SKM-1 (cell line): Measurements from ENCODE around the gene SAMD4A.

ENCODE experiments used
- DNase-seq: peaks from one replicate; lab custom pipeline; 2025; ENCODE audit not compliant: unreplicated experiment; lab: John Stamatoyannopoulos, UW

Gene SAMD4A

DNA sequence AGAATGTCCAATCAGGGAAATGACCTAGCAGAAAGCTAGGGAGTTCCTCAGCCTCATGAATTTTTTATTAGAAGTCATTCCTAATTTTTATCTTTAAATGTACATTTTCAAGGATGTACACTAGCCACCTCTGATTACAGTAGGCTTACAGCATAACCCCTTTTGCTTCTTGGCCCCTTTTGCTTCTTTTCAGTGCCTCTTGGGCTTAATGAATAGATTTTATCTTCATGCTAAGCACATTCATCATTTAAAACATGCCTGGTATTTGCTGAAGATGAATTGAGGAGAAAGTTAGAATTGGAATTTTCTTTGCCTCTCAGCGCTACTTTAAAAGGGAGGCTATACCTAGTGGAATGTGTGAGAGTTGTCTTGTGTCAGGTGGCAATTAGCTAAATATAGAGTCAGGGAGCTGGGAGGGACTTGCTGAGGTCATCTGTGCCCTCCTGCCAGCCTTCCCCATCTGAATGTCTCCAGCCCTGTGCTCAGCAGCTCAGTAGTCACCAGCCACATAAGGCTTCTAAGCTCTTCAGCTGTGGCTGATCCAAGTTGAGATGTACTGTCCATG lies 132.1 kb downstream of the SAMD4A start:
- DNase-seq: no peak

DNA sequence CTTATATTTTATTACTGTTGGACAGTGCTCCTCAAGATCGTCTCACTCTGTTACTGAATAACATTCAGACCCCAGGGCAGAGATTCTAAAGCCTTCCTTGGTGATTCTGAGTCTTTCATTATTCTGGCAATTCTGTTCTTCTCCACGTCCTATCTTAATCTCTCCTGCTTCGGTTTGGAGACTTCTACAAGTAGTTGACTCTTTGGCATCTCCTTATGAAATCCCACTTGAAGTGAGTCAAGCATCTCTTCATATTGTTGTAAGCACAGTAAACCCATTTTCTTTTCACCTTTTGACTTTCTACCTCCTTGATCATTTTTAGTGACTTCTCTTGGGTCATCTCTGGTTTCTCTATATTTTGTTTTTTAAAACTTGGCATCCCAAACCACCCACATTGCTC lies 132.8 kb downstream of the SAMD4A start:
- no peak for DNase-seq

DNA sequence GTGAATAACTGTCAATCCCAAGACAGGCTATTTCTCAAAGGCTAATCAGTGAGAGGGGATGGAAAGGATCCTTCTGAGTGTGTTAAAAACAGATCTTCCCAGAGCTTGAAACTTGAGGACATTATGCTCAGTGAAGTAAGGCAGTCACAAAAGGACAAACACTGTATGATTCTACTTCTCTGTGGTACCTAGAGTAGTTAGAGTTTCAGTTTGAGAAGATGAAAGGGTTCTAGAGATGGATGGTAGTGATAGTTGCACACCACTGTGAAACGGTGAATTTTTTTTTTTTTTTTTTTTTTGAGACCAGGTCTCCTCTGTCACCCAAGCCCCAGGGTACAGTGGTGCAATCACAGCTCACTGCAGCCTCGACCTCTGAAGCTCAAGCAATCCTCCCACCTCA lies 133.8 kb downstream of the SAMD4A start:
- no peak for DNase-seq

DNA sequence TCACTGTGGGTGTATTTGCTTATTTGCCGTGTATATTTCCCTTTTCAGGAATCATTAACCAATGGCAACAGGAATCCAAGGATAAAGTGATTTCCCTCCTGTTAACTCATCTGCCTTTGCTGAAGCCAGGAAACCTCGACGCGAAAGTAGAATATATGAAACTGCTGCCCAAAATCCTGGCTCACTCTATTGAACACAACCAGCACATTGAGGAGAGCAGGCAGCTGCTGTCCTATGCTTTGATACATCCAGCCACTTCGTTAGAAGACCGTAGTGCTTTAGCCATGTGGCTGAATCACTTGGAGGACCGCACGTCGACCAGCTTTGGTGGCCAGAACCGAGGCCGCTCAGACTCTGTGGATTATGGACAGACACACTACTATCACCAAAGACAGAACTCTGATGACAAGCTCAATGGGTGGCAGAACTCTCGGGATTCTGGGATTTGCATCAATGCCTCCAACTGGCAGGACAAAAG lies 135.1 kb downstream of the SAMD4A start:
- DNase-seq: no peak

DNA sequence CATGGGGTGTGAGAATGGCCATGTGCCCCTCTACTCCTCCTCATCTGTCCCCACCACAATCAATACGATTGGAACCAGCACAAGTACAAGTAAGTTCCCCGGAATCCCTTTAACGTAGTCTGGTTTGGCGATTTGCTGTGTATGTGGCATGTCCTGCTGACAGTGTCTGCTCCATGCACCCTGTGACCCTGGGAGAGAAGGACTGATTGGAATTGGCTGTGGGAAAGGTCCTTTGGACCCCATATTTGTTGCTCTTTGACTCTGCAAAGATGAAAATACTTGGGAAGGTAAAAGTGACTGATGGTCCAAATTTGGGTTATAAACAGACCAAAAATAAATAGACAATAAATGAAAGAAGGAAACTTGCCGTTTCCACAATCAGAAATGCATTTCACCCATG lies 135.6 kb downstream of the SAMD4A start:
- DNase-seq: no peak

DNA sequence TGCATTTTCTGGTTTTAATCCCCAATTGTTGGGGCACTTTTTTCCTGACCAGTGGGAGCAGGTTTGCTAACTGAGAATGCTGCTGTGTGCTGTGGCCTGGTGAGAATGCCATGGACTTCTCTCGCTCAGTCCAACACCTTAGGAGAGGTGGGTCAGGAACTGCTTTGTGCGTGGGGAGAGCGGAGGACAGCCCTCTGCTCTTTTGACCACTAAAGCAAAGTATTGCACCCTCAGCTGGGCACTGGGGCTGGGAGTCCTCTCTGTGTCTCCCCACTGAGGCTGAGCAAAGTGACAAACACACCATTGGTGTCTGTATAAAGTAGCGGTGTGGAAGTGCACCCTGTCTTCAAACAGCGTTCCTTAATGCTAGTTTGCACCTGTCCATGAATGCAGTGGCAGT lies 136.2 kb downstream of the SAMD4A start:
- no peak for DNase-seq

DNA sequence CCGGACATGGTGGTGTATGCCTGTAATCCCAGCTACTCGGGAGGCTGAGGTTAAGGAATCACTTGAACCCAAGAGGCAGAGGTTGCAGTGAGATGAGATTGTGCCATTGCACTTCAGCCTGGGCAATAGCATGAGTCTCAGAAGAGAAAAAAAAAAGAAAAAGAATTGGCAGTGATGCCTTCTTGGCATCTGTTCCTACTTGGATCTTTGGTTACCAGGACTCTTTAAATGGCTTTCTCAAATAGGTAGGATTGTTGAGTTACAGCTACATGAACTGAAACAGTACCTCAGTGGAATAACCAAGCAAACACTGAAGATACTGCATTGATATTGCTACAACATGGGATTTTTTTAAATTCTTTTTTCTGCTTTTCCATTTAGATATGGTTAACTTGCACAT lies 136.8 kb downstream of the SAMD4A start:
- no peak for DNase-seq

DNA sequence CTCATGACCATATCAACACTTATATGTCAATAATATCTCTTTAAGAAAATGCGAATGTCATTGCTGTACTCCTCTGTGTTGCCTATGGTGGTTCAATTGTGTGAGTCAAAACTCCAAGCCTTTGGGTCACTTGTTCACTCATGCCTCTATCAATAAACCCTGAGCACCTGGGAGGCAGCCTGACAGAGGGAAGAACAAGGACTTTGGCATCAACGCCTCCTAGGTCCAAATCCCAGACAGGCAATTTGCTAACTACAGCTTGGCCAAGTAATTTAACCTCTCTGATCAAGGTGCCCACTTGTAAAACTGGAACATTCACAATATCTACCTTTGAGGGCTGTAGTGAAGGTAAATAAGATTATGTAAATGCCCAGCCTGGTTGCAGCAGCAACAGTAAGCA lies 137.8 kb downstream of the SAMD4A start:
- DNase-seq: no peak

DNA sequence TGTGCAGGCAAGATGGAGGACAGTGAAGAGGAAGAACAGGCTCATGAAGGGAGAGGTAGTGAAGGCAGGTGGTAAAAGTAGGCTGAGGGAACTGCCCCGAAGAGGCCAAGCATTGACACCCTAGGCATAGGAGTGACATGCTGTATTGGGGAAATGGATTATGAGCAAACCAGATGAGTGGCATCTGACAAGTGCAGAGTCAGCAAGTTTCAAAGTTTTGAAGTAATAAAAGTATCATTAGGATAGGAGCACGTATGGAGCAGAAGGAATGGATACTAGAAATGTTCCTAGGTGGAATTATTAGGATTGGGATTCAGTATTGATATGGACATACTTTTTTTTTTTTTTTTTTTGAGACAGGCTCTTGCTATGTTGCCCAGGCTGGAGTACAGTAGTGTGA lies 139.8 kb downstream of the SAMD4A start:
- no peak for DNase-seq

DNA sequence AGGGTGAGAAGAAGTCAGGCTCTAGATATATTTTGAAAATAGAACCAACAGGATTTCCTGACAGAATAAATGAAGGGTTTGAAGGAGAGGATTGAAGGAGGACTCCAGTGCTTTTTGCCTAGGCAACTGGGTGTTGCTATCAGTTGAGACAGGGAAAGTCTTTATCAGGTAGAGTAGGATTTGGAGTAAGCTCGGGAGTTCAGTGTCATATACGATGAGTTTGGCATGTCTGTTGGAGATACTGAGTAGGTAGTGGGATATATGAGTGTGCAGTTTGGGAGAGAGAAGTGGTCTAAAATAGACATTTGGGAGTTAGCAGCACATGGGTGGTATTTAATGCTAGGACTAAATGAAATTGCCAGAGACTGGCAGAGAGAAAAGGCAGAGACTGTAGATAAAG lies 141.2 kb downstream of the SAMD4A start:
- no peak for DNase-seq

DNA sequence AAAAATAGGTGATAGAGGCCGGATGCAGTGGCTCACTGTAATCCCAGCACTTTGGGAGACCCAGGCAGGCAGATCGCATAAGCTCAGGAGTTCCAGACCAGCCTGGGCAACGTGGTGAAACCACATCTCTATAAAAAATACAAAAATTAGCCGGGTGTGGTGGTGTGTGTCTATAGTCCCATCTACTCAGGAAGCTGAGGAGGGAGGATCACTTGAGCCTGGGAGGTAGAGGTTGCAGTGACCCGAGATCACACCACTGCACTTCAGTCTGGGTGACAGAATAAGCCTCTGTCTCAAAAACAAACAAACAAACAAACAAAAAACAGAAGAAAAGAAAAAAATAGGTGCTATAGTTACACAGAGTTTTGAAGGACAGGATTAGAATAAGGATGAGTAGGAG lies 142.1 kb downstream of the SAMD4A start:
- no peak for DNase-seq

DNA sequence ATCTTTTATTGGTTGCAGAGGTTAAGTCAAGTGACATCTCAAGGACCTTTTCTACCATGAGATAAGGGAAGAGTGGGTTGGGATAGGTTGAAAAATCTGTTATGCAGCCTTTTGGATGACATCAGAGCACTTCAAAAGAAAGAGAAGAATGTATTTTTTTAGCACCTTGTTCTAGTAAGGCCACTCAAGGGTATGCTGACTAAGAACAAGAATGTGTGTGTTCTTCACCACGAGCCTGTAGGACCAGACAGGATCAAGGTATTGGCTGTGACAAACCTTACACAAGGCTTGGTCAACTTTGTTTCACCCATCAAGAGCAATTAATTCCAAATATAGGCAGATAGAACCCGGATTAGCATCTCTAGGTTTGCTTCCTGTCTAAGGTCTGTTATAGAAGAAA lies 142.5 kb downstream of the SAMD4A start:
- DNase-seq: no peak

DNA sequence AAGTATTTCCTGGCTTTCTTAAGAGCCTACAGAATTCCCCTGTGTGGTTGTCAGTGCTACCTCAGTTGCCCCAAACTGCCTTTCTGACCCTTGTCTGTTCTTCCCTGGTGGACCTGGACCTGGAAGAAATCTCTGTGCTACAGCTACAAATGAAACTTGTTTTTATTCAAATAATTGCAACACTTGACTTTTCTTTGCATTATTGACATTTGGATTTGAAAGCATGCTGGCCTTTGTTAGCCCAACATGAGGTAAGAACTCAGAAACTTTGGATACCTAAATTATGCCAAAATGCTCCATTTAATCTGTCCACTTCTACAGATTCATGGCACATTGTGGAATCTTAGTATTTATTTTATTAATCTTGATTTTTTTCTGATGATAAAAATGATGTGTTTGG lies 142.9 kb downstream of the SAMD4A start:
- no peak for DNase-seq

DNA sequence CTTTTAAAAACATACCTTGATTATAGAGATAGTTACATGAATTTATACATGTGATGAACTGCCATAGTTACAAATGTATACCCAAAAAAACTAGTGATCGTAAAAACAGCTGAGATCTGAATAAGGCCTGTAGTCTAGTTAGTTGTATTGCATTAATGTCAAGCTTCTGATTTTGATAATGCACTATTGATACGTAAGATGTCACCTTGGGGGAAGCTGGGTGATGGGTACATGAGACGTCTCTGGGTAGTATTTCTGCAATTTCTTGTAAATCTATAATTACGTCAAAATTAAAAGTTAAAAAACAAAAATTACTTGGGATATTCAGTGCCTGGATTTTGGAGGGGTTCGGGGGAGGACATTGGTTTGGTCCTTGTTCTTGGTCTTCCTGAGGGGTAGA lies 144.4 kb downstream of the SAMD4A start:
- DNase-seq: no peak

DNA sequence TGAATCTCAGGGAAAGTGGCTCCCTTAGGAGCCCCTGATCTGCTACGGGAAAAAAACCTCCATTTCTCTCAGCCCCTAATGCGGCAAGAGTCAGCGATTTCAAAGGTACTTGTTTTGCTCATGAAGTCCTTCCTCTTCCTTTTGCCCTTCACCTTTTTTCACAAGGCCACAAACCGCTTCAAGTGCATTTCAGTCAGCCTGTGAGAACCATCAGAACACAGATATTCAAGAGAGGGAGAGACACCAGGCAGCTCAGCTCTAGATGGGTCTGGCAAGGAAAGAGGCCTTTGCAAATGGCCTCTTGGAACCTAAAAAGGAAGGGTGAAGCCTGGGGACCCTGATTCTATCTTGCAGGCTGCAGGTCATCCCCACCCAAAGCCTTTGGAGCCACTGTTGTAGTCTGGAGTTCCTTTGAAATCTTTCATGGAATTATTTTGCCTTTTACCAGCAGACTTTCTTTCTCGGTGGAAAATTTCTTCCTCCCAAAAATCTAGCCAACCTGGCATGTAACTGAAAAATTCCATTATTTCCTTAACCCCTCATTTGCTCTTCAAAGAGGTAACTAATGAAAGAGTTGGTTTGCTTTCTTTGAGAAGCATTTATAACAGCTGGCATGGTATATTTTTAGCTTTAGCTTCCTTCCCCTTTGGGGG lies 145.0 kb downstream of the SAMD4A start:
- no peak for DNase-seq

DNA sequence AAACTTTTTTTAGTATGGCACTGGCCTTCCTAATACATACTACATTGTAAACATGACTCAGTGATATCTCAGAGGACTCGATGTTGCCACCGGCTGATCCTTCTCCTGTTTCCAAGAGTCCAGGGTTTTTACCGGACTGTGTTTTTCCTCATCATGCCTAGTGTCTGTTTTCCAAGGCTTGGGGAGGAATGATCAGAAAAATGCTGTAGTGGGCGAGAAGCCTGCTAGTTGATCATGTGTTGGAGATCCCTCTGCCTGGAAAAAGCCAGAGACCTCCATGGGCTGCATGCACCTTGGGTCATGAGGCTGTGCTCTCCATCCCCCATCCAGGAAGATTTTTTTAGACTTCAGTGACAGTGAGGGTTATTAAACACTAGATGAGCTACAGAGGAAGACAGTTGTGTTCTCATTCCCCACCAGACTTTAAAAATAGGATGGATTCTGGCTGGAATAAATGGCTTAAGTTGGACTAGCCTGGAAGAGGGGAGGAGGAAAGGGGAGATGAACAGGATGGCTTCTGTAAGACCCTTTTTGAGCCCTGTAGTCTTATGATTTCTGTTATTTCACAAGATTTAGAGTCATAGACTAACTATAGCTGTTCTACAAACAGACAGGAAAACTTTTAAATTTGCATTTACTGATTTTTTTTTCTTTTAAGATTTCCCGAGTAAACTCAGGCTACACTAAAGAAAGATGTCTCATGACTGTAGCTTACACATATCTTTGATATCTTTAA lies 145.7 kb downstream of the SAMD4A start:
- DNase-seq: no peak

DNA sequence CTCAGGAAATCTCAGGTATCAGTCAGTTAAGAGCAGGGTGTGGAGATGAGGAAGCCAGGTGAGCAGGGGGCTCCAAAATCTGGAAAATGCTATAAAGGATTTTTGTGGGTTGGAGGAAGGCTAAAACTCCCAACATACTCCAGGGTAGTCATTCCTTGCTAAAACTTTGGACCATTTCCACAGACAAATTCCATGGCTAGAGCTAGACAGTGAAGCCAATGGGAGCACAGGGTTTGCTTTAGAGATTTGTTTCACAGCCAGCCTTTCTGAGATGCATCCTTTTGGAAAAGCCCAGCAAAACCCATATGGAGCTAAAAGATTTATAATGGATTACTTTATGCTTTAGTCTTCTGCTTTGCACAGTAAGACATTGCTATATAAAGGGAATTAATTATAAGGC lies 146.5 kb downstream of the SAMD4A start:
- DNase-seq: no peak

DNA sequence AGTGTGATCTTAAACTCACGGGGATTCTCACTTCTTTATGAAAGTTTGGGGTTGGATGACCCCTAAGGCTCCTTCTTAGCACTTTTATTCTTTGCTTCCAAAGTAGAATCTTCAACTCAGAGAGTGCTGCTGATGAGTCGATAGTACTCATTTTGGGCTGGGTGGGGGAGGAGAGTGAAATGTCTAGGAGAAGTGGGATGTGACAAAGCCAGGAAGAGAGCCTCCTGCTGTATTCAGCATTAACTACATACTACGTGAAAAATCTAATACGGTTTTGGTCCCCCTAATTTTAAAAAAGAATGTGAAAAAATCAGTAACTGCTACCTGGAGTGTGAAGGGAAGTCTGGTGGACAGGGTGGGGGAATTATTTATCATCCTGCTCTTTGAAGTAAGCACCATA lies 148.3 kb downstream of the SAMD4A start:
- no peak for DNase-seq

DNA sequence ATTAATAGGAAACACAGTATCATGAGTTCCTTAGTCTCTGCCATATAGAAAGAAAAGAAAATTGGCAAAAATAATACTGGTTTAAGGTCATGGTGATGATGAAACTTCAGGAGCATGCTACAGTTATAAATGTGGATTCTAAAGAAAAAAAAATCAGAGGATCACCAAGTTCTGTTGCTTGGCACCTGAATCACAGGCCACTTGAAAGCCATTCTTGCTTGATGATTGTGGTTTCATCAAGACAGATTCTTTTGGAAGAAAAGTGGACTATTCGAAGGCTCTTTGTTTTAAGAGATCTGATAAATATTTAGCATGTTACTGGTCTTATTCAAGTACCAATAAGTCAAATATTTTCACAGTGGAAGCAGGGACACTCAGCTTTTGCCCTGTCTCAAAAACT lies 148.9 kb downstream of the SAMD4A start:
- DNase-seq: no peak

DNA sequence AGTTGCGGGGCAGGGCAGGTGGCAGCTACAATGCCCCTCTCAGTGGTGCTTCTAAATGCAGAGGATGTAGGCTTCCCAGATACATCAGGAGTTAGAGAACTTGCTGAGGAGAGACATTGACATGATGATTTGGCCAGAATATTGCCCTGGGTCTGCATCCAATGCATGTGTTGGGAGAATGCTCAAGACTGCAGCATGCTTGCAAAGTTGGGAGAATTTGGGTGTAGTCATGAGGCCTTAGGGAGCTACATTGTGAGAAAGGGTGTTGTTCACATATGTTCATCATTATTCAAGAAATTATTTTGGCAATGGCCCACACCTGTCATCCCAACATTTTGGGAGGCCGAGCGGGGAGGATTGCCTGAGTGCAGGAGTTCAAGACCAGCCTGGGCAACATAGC lies 149.9 kb downstream of the SAMD4A start:
- no peak for DNase-seq

DNA sequence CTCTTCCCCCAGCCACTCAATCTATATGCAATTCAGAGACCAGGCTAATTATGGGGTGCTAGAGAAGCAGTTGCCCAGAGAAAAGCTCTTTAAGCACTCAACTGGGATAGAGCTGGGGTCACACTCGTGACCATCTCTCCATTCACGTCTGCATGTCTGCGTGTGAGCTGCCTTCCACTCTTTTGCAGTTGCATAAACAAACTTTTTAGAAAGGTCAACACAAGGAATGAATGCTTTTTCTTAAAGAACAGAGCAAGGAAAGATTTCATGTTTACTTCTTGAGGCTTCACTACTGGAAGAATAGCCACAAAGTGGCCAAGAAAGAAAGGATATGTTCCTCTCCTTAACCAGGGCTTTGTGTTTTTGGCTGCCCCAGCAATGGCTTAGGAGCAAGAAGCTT lies 151.1 kb downstream of the SAMD4A start:
- DNase-seq: no peak

DNA sequence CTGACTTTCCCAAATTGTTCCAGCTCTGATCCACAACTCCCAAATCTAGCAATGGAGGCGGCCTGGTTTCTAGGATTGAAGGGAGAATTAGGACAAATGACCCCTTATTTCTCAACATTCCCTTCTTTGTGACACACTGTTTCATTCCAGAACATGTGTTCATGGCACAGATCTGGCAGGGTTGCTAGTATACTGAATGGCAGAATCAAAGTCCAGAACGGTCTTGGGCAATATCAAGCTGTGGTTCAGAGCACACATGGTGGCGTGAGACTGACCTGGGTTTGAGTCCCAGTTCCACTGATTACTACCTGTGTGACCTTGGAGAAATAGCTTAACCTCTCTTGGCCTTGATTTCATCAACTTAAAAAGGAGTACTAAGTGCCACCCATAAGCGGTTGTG lies 152.5 kb downstream of the SAMD4A start:
- DNase-seq: no peak
